COR-L47 (cell line): ENCODE results near the gene RSRP1.
A peak's percentile ranks its signal among the peaks of the same experiment; 100 is the strongest.
"Not testable (repeated sequence)": the region's sequence is repeated elsewhere in the genome, so short reads cannot be mapped to it uniquely, and the experiment has no call there.

ENCODE experiments used
- DNase-seq: peaks from one replicate; lab custom pipeline; 2025; lab: John Stamatoyannopoulos, UW

RSRP1 gene

DNA sequence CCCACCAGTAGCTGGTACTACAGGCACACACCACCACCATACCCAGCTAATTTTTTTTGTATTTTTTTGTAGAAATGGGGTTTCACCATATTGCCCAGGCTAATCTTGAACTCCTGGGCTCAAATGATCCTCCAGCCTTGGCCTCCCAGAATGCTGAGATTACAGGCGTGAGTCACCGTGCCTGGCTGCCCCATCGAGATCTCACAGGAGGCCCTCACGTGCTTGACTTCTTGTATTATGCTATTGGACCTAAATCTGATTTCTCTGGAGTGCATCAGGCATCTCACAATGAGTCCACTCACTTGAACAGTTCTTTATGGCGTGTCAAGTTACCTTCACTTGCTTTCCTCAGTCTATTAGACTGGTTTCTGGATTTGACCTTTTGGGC is 9.3 kb upstream of the RSRP1 start:
- DNase-seq: no peak

DNA sequence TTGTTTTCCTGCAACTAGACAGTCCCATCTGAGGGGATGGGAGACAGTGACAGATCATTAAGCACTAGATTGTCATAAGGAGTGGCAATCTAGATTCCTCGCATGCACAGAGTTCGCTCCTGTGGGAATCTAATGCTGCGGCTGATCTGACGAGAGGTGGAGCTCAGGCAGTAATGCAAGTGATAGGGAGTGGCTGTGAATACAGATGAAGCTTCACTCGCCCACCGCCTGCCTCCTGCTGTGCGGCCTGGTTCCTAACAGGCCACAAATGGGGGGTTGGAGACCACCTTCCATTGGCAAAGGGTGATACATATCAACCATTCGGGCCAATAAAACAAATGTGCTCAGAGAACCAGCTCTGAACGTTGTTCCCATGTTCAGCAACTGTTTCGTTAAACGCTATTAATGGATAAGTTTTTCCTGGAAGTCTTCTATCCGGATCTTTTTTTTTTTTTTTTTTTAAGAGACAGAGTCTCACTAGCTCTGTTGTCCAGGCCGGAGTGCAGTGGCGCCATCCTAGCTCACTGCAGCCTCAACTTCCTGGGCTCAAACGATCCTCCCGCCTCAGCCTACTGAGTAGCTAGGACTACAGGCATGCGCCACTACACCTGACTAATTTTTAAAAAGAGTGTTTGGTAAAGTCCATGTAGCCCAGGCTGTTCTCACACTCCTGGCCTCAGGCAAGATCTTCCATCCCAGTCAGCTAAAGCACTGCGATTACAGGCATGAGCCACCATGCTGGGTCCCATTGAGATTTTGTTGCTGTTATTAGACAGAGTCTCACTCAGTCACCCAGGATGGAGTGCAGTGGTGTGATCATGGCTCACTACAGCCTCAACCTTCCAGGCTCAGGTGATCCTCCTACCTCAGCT is 8.7 kb upstream of the RSRP1 start:
- DNase-seq: no peak

DNA sequence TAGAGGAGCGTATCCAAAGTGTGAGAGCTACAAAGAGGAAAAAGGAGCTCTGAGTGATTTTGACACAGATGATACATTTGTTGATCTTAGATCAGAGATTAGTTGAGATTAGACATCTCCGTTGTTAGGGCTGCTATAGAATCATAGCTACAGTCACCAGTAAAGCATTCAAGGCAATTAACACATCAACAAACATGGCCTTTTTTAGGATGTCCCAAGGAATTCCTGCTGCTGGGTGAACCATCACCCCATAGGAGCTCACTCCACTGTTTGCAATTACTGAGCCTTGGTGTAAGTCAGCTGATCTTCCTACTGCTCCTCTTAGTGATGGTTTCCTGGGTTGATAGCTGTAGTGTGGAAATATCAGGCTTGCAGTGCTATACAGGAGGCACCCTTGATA is 6.7 kb upstream of the RSRP1 start:
- DNase-seq: no peak

DNA sequence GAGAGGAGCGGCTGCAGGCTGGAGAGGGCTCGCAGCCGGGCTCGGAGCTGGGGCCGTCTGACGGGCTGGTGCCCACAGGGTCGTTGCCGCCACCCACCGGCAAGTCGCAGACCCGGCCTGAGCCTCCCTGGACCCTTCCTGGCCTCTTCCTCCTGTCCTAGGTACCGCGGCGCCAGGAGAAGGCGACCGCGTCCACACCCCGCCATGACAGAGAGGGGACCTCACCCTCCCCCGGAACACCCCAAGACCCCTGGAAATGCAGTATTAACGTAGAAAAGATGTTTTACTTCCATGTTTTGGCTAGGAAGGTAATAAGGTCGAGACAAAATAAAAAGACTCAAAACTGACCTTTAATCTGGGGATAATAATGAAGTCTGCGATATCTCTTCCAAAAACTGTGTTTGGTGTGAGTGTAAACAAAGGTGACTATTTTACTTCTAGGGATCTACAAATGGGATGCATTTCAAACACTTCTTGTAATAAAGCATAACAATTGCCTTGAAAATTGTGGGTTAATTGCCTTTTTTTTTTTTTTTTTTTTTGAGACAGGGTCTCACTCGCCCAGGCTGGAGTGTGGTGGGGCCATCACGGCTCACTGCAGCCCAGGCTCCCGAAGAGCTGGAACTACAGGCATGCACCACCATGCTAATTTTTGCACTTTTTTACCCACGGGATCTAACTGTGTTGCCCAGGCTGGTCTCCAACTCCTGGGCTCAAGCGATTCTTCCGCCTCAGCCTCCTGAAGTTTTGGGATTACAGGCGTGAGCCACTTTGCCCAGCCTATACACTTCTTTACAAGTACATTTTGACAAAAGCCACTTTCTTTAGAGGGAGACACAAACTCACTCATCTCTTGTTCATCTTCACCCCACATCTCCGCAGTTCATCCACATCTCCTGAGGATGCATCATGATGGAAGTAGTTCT is 838 bp upstream of the RSRP1 start:
- no peak for DNase-seq

GRCh38 chr1:25246600-25247023 is 642 bp downstream of the RSRP1 start:
- no peak for DNase-seq

- no peak for DNase-seq
Measured at GRCh38 chr1:25245809-25246599, 1.2 kb downstream of the RSRP1 start.

- DNase-seq: no peak
Measured at GRCh38 chr1:25245393-25245792, 1.9 kb downstream of the RSRP1 start.

- DNase-seq: no peak
Measured at GRCh38 chr1:25243907-25244306, 3.3 kb downstream of the RSRP1 start.

- peak; percentile 96 for DNase-seq
Measured at GRCh38 chr1:25239681-25240541, 7.3 kb downstream of the RSRP1 start.

GRCh38 chr1:25238046-25238445 is 9.2 kb downstream of the RSRP1 start:
- no peak for DNase-seq

DNA sequence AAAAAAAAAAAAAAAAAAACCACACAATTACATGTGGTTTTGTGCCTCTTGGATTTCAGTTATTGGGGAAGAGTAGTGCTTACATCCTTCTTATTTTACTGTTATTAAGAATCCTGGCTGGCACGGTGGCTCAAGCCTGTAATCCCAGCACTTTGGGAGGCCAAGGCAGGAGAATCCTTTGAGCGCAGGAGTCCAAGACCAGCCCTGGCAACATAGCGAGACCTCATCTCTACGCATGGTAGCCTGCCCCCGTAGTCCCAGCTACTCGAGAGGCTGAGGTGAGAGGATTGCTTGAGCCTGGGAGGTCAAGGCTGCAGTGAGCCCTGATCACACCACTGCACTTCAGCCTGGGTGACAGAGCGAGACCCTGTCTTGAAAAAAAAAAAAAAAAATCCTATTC is 11.0 kb downstream of the RSRP1 start:
- DNase-seq: not testable (repeated sequence)

DNA sequence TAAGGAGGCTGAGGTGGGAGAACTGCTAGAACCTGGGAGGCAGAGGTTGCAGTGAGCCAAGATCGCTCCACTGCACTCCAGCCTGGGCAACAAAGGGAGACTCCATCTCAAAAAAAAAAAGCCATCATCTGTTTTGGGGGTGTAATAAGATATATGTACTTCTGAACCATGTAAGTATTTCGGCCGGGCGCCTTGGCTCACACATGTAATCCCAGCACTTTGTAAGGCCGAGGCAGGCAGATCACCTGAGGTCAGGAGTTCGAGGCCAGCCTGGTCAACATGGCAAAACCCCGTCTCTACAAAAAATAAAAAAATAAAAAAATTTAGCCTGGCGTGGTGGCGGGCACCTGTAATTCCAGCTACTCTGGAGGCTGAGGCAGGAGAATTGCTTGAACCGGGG is 11.8 kb downstream of the RSRP1 start:
- DNase-seq: not testable (repeated sequence)

GRCh38 chr1:25232866-25233784 is 14.1 kb downstream of the RSRP1 start:
- peak; percentile 49 for DNase-seq

GRCh38 chr1:25232027-25232865 is 15.0 kb downstream of the RSRP1 start, which contains the start of gene SYF2:
Gene SYF2, minus strand, starts transcription at chr1:25232502. Its CDS starts 35 bp downstream, at chr1:25232467.
- DNase-seq: peak; percentile 85

- DNase-seq: no peak
Measured at GRCh38 chr1:25223471-25223870, 23.8 kb downstream of the RSRP1 start.

DNA sequence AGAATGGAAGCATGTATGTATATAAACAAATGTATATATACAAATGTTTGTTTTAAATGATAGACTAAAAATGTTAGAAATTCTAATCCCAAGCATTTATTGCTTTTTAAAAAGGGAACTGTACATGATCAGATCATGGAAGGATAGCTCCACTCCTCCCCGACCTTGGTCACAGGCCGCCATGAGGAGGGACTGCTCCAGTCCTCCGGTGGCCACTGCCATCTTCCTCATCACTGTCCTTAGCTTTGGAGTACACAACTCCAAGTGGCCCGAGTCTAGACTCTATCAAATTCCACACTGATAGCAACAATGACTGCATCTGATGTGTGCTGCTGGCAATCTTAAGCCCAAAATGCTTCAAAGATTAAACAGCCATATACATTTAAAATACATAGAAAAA is 24.6 kb downstream of the RSRP1 start:
- DNase-seq: no peak

- no peak for DNase-seq
Measured at GRCh38 chr1:25220666-25221065, 26.6 kb downstream of the RSRP1 start.

GRCh38 chr1:25219661-25220251 is 27.5 kb downstream of the RSRP1 start:
- DNase-seq: no peak
